DMS153 treated with DMSO at 0.1 percent for 48 hours (cell line): Measurements from ENCODE around the gene ABO.
"Not testable (repeated sequence)": the region's sequence is repeated elsewhere in the genome, so short reads cannot be mapped to it uniquely, and the experiment has no call there.

Experiments
- DNase-seq: peaks from one replicate; lab custom pipeline; 2025; ENCODE audit not compliant: unreplicated experiment; lab: John Stamatoyannopoulos, UW

Gene ABO

DNA sequence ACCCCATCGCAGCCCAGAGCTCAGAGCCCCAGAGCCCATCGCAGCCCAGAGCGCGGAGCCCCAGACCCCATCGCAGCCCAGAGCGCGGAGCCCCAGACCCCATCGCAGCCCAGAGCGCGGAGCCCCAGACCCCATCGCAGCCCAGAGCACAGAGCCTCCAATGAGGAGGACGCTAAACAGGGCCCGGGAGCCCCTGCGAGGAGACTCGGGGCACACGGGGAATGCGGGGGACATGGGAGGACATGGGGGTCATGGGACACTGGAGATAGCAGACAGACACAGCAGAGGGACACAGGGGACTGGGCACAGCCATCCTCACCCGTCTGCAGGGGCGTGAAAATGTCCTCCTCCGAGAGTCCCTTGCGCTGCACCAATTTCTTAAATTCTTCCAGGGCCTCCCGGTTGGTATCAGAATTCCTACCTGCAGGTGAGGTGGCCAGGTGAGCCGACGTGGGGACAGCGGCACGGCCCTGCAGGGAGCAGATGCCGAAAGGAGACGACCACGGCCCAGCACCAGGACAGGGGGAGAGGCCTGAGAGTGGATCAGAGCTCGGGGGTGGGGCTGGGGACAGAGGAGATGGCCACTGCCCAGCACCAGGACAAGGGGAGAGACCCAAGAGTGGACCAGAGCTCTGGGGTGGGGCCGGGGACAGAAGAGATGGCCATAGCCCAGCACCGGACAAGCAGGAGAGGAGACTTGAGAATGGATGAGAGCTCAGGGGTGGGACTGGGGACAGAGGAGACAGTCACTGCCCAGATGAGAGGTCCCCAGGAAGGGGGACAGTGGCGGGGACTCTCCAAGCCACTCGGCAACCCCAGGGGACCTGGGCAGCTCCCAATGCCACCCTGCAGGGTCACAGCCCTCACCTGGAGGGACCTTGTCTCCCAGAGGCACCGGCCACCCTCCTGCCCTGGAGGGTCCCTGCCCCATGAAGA, 68.7 kb downstream of the ABO start:
- DNase-seq = no peak

DNA sequence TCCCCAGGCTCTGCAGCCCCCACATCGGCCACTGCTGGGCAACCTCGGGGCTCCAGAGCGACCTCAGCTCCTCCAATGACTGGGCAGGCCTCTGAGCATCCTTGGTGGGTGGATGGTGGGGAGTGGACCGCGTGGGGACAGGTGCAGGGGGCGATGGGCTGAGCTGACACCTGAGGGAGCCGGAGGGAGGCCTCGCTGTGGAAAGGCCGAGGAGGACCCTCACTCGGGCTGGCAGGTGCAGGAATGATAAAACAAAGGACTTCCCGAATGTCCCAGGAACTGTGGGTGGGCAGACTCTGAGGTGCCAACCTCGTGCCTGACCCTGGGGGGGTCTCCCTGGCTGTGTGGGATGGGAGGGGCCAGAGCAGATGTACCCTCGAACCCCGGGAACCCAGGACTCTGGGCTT, 69.5 kb downstream of the ABO start:
- DNase-seq = not testable (repeated sequence)
